ENCODE results near the gene UBE2C.
A peak's percentile ranks its signal among the peaks of the same experiment; 100 is the strongest.

UBE2C gene

GRCh38 chr20:45833030-45833882 lies 20.8 kb downstream of the UBE2C start, which contains the start of gene SNX21:
Gene SNX21 (plus strand): TSS chr20:45833799. CDS start chr20:45833920, 121 bp downstream.
- no peak for DNase-seq (ENCODE audit: low spot score)

GRCh38 chr20:45833883-45834796 lies 21.7 kb downstream of the UBE2C start:
- no peak for DNase-seq (ENCODE audit: low spot score)

- no peak for DNase-seq (ENCODE audit: low spot score)
Measured at GRCh38 chr20:45834797-45835161, 22.3 kb downstream of the UBE2C start.

GRCh38 chr20:45835329-45835765 lies 22.9 kb downstream of the UBE2C start:
- peak; percentile 45 for DNase-seq (ENCODE audit: low spot score)

DNA sequence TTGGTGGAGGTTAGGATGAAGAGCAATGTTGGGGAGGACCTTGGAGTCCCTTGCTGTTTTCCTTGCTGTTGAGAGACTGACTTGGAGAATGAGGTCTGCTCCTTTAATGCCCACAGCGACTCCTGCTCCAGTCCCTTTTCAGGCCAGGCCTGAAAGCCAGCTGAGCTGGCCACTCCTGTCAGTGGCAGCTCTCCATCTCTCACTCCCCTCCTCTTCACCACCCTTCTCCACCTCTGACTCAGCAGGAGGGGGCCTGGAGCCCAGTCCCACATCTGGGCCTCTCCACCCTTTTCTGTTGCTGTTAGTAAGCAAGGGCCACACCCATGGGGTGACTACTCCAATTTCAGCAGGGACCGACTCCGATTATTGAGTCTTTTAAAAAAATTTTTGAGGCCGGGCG lies 23.4 kb downstream of the UBE2C start:
- DNase-seq (ENCODE audit: low spot score) = no peak

- no peak for DNase-seq (ENCODE audit: low spot score)
Measured at GRCh38 chr20:45836841-45837240, 24.4 kb downstream of the UBE2C start.

DNA sequence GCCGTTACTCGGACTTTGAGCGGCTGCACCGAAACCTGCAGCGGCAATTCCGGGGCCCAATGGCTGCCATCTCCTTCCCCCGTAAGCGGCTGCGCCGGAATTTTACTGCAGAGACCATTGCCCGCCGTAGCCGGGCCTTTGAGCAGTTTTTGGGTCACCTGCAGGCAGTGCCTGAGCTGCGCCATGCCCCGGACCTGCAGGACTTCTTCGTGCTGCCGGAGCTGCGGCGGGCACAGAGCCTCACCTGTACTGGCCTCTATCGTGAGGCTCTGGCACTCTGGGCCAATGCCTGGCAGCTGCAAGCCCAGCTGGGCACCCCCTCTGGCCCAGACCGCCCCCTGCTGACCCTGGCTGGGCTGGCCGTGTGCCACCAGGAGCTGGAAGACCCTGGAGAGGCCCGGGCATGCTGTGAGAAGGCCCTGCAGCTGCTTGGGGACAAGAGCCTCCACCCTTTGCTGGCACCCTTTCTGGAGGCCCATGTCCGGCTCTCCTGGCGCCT lies 28.3 kb downstream of the UBE2C start:
- no peak for DNase-seq (ENCODE audit: low spot score)

DNA sequence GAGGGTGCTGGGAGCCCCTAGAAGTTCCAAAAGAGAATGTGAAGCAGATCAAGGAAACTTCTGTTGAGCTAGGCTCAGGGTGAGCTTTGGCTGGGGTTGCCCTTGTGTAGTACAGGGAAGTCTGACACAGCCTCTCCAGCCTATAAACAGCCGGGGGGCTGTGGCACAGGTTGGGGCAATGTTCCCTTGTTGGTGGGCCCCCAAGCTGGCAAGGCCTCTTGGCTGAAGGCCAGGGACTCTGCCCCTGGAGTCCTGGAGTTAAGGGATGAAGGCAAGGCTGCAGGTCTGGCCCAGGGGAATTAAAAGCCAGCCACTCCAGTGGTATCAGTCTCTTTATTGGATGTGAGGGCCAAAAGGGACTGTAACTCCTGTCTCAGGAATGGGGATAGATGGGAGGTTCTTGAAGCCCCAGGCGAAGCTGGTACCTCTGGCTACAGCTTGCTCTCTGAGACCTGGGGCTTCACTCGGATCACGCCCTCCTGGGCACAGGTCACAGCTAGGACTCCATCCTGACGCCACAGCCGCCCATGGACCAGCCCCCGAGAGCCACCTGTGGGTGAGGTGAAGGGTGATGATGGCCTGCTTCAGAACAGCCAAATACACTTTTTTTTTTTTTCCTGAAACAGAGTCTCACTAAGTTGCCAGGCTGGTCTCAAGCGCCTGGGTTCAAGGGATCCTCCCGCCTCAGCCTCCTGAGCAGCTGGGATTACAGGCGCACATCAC lies 29.1 kb downstream of the UBE2C start:
- no peak for DNase-seq (ENCODE audit: low spot score)

DNA sequence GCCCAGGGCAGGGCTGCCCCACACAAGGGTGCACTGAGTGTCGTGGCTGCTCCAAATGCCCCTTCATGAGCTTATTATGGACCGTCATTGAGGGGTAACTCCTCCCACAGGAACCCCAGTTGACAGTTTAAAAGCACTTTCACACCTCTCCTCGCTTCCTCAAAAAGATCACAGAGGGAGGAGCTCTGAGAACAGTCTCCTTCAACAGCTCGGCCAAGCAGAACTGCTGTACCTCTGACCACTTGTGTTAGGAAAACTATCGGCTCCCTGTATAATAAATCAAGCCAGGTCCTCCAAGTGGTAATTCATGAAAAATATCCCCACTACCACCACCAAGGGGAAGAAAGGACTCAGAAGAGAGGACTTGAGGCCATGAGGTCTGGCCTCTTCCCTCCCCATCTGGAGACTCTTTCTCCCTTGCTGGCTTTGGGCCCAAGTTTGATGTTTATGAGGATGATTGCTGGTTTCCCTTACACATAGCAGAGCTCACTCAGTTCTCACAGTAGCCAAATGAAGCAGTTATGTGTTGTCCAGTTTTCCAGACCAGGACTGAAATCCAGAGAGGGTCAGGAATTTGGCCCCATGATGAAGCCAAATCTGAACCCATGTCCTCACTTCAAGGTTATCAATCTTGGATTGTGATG lies 29.8 kb downstream of the UBE2C start:
- peak; percentile 67 for DNase-seq (ENCODE audit: low spot score)

GRCh38 chr20:45843506-45843905 lies 31.1 kb downstream of the UBE2C start:
- no peak for DNase-seq (ENCODE audit: low spot score)

DNA sequence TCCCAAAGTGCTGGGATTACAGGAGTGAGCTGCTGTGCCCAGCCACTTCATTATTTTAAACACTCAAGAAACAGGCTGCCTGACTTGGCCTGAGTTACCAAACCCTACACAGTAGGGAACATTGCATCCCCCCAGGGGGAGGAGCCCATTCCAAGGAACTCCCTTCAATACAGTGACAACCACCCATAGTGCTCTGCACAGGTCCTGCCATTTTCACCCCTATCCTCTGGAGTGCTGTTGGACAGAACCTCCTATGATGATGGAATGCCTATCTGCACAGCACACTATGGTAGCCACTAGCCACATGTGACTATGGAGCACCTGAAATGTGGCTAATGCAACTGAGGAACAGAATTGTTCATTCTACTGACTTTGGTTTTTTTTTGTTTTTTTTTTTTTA lies 33.0 kb downstream of the UBE2C start:
- no peak for DNase-seq (ENCODE audit: low spot score)

GRCh38 chr20:45848421-45848820 lies 36.0 kb downstream of the UBE2C start:
- no peak for DNase-seq (ENCODE audit: low spot score)

DNA sequence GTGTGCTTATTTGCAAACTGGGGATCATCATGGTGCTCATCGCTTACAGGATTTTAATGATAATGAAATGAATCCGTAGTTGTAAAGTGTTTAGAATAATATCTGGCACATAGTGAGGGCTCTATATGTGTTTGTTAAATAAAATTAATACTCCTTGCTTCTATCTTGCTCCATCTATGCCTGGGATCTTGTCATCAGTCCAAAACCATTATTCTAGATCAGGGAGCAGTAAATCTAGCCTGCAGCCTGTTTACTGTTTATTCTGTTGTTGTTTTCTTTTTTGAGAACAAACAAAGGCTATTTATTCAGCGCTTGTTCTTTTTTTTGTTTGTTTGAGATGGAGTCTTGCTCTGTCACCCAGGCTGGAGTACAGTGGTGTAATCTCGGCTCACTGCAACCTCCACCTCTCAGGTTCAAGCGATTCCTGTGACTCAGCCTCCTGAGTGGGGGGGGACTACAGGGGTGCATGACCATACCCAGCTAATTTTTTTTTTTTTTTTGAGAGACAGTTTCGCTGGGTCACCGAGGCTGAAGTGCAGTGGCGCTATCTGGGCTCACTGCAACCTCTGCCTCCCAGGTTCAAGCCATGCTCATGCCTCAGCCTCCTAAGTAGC lies 36.6 kb downstream of the UBE2C start:
- DNase-seq (ENCODE audit: low spot score) = no peak

DNA sequence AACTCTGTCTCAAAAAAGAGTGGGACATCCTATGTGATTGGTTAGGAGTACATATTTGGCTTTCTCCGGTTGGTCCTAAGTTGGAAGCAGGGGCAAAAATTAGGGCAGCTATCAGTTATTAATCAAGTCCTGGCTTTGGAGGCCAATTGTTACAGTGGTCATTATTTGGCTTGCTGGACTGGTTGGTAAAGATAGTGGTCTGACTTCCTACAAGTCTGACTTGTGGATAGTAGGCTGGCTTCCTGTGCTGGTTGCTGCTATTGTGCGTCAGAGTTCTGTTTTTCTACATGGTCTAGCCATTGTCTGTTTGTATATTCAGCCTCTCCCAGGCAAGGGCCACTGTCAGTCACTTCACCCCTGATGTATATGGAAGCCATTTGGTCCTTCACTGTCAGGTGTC lies 37.8 kb downstream of the UBE2C start:
- no peak for DNase-seq (ENCODE audit: low spot score)

DNA sequence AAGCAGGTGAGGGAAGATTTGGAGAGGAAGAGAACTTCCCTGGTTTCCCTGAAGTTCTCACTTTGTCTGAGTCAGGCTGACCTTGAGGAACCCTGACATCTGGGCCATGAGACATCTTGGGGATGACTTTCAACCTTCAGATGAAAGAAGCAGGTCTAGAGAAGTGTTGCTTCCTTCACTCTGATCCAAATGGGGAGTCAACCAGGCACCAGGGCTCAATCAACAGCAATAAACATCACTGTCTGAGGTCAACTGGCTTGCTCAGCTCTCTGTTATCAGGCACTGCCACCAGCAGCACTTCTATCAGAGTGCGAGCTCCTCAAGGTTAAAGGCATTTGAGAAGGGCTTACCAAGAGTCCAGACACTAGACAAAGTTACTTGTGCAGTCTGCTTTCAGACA lies 38.5 kb downstream of the UBE2C start:
- no peak for DNase-seq (ENCODE audit: low spot score)

GRCh38 chr20:45851501-45851900 lies 39.1 kb downstream of the UBE2C start:
- DNase-seq (ENCODE audit: low spot score) = no peak

DNA sequence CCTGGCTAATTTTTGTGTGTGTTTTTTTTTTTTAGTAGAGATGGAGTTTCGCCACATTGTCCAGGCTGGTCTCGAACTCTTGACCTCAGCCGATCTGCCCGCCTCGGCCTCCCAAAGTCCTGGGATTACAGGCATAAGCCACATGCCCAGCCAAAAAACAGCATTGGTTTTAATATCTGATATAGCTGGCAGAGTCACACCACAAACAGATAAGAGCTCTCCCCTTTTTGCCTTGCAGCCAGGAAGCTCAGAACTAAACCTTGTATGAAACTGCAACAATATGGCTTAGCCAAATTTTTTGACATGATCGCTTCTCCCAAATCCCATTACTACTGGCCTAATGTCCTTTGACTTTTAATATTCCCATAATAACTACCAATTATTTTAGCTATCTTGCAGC lies 39.9 kb downstream of the UBE2C start:
- DNase-seq (ENCODE audit: low spot score) = no peak

GRCh38 chr20:45853484-45853883 lies 41.0 kb downstream of the UBE2C start:
- no peak for DNase-seq (ENCODE audit: low spot score)

- peak; percentile 100 for DNase-seq (ENCODE audit: low spot score)
Measured at GRCh38 chr20:45857114-45857881, 44.9 kb downstream of the UBE2C start, which contains the start of the genes ACOT8 and ZSWIM3. Gene ACOT8 (minus strand): TSS chr20:45857392. CDS start chr20:45857315, 77 bp downstream. Gene ZSWIM3 (plus strand): TSS chr20:45857614. CDS start chr20:45857826, 212 bp downstream.

- DNase-seq (ENCODE audit: low spot score) = no peak
Measured at GRCh38 chr20:45857882-45858216, 45.4 kb downstream of the UBE2C start.
